SK-N-MC (cell line): ENCODE measurements around the gene CTAGE1.

ENCODE experiments used
- EZH2 ChIP-seq: fragments of 200-600 bp; sonication (generic); IDR thresholded peaks from one replicate; pipeline ENCODE4 v1.6.1; 2017; ENCODE audit warnings: antibody characterized with exemption
- POLR2AphosphoS5 ChIP-seq: IDR thresholded peaks from 2 replicates; pipeline ENCODE4 v1.6.1; 2012; ENCODE audit warnings: mild to moderate bottlenecking, low read depth, low read length, borderline replicate concordance

DNA sequence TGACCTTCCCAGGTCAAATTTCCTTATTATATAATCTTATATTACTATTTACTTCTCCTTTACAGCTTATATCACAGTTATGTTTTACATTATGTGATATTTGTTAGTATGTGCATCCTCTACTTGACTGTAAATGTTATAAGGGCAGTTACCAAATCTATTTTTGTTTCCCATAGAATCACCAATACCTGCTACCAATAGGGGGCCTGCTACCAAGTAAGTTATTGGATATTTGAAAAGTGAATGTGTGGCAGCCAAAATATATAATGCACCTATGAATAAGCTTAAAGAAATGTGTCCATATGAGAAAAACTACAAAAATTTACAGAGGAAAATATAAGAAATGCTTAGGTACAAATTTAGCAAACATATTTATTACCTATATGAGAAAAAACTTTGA, 23.9 kb upstream of the CTAGE1 start:
- TF ChIP-seq POLR2AphosphoS5 (no peak), EZH2 (no peak)
